Amniotic epithelial cell (primary cell): ENCODE results near the gene CHCHD6.

Source experiments
- DNase-seq: peaks from one replicate; pipeline ENCODE4 v3.0.0-alpha.2; 2010; ENCODE audit warnings: low read depth

The CHCHD6 gene

GRCh38 chr3:126859415-126860246, 155.6 kb downstream of the CHCHD6 start:
- peak; percentile 8 for DNase-seq

DNA sequence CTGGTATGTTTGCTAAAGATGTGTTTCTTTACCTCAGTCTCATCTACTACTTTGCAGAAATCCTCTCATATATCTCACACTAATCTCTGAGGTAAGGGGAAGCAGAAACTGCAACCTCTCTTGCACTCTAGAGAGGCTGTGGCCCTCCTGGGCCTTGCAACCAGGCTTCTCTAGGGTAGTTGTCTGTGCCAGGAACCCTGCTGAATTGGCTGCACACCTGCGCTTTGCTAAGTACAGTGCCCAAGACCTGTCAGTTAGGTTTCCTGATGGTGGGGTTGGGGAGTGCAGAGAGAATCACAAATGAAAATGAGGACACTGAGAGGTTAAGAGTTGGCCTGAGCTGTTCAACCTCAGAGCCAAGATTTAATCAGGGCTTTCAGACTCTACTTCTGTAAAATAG, 161.7 kb downstream of the CHCHD6 start:
- DNase-seq = no peak

GRCh38 chr3:126866175-126866759, 162.2 kb downstream of the CHCHD6 start:
- DNase-seq = no peak

DNA sequence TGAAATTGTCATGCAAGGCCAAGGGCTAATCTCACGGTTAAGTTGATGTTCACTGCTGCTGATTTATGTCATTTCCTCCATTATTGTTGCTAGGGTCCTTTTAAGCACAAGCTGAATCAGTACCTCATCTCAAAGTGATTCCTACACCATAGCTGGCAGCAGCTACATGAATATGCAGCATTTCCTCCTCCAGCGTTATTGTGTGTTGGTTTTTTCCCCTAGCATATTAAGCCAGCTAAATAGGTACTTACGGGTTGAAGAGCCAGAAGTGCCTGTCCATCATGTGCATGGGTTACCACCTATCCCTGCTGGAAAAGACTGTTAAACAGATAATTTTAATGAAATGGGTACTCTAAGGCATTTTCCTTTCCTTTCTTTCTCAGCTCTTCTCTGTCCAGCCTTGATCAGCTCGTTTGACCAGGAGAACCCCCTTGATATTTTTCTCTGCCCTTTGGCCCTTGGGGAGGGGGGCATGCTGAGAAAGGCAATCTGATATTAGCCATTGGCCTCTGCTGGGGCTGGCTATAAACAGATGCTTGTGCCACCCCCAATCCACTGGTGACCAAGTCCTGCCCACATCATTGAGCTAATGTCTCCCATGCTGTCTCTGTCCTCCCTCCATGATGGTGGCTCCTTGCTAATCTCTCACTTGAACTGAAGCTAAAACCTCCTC, 163.3 kb downstream of the CHCHD6 start:
- DNase-seq = no peak

GRCh38 chr3:126867863-126868200, 163.8 kb downstream of the CHCHD6 start:
- no peak for DNase-seq

GRCh38 chr3:126870608-126871210, 166.7 kb downstream of the CHCHD6 start:
- peak; percentile 65 for DNase-seq

- DNase-seq = no peak
Measured at GRCh38 chr3:126872701-126873342, 168.8 kb downstream of the CHCHD6 start.

- no peak for DNase-seq
Measured at GRCh38 chr3:126873416-126873815, 169.4 kb downstream of the CHCHD6 start.

- DNase-seq = no peak
Measured at GRCh38 chr3:126878664-126879063, 174.6 kb downstream of the CHCHD6 start.

GRCh38 chr3:126880901-126881300, 176.9 kb downstream of the CHCHD6 start:
- no peak for DNase-seq

DNA sequence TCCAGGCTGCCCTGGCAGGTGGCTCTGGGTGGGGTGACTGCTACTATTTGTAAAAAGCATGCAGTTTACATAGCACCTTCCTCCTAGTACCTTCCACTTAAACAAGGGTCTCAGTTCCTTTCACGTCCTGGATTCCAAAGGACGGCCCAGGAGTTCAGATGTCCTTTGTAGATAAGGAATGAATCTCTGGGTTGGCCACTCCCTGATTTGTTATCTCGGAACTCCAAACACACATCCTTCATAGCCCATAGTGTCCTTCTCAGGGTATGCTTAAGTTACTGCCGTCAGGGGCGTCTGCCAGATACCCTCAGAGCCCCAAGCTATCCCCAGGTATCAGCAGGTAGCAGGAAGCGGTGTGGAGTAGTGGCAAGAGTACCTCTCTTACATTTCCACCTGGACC, 177.8 kb downstream of the CHCHD6 start:
- DNase-seq = no peak

DNA sequence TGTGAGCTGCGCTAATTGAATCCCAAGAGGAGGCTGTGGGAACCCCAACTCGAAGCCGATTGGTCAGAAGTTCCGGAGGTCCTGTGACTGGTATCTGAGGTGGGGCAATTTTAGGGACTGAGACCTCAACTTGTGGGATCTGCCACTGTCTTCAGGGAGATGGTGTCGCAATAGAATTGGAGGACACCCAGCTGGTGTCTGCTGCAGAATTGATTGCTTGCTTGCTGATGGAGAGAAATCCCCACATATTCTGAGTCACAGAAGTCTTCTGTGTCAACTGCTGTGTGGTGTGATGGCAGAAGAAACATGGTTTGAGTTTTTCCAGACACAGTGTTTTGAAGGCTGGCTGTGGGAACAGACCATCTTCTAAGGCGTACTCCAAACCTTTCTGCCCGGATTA, 179.2 kb downstream of the CHCHD6 start:
- peak; percentile 77 for DNase-seq

DNA sequence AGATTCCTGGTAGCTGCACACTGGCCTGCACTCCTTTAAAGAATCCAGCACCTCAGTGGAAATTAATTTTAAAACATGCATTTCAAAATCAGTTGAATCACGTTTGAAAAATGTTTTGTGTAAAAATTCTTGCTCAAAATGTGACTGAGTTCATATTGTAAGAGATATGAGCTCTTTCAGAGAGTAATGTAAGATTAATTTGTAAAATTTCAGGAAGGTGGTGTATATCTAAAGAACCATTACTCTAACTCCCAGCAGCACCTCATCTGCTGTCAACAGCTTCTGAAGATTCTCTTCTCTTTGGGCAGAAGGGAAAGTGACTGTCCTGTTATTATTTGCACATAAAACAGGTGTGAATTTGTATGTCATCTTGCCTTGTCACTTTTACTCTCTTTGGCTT, 181.4 kb downstream of the CHCHD6 start:
- DNase-seq = peak; percentile 40

- DNase-seq = peak; percentile 45
Measured at GRCh38 chr3:126886217-126886616, 182.2 kb downstream of the CHCHD6 start.

- no peak for DNase-seq
Measured at GRCh38 chr3:126887686-126888085, 183.6 kb downstream of the CHCHD6 start.

DNA sequence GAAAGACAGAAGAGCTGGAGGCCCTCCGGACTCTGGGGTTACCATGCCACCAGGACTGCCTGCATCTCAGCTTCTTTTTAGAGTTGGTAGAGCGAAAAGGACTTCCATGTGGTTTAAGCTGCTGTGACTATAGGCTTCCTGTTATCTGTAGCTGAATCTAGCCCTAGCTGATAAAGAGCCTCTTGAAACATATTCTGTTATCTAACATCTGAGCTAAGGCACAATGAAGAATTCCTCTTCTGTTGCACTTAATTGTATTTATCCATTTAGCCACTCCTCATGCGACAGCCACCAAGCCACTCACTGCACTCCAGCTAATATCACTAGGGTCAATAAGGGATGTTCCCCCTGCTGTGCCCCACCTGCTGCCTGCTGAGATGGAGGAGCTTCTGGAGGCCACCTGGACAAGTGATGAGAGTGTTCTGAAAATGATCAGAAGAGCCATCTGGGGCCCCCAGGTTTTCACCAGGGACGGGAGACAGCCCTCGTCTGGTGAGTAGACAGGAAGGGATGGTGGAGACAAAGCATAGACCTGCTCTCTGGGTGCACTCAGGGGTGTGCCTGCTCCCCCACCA, 184.2 kb downstream of the CHCHD6 start:
- DNase-seq = no peak

- DNase-seq = no peak
Measured at GRCh38 chr3:126889276-126890201, 185.5 kb downstream of the CHCHD6 start.

GRCh38 chr3:126891141-126891540, 187.1 kb downstream of the CHCHD6 start:
- DNase-seq = no peak

DNA sequence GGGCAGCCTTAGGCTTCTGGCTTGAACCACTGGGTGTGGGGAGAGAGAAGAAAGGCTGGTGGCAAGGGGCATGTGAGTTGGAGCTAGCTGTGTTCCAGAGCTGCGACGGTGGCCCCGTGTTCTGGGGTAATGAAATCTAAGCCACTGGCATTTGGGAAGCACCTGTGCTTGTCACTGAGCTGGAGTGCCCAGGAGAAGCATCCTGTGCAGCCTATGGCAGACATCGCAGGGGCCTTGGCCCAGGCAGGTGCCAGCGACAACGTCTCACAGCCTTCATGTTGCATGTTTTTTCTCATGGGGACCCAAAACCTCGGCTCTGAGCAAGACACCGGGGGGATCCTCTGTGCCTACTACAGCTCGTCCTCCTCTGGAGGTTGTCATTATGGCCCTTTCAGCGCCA, 187.8 kb downstream of the CHCHD6 start:
- DNase-seq = no peak

DNA sequence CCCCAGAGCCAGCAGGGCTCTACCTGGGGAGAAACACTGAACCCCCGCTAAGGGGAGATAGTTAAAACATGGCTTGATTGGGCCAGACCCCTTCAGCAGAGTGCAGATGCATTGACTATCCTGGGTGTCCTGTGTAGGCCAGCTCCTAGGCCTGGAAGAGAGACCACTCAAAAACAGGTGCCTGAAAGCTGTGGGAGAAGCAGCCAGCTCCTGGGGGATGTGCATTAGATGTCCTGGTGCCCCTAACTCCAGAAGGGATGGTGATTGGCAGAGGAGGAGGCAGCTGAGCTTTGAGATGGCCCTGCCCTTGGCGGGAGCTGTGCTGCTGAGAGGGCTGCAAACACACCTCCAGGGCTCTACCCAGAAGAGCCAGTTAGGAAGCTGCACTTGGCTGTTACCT, 189.6 kb downstream of the CHCHD6 start:
- DNase-seq = no peak

DNA sequence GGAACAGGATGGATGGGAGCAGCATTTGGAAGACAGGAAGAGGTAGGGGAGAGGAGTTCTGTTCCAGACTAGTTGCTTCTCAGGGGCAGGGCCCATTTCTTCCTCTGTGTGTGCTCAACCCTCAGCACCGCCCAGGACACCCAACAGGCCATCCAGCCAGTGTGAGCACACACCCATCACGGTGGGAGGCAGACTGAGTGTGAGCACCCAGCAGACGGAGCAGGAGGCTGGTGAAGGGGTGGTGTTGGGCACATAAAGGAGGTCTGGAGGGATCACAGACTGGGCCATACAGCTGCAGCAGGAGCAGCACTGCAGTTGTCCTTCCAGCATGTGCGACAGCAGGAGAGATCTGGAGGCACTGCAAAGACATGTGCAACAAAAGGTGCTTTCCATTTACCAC, 190.4 kb downstream of the CHCHD6 start:
- DNase-seq = no peak
